K562 (cell line): ENCODE data around the gene RPN1. TPM values are rescaled to one million over a fixed set of nuclear protein-coding genes. Genes with fewer than 3 reads are reported as not detected.

Experiments
- ASH1L ChIP-seq: fragments of 450-650 bp; IDR thresholded peaks from 2 replicates; pipeline ENCODE4 v1.6.1; 2018; ENCODE audit warnings: borderline replicate concordance, mild to moderate bottlenecking, low read depth; ENCODE audit not compliant: partially characterized antibody
- CBX3 ChIP-seq, 2 experiments: IDR thresholded peaks; 1 replicate in 1 of 2; 2 replicates in 1 of 2; pipeline ENCODE4 v1.6.1; 2012; ENCODE audit warnings: inconsistent platforms in 2 of 2, low read length in 2 of 2, borderline replicate concordance in 1 of 2, control low read depth in 1 of 2
- CBX8 ChIP-seq: fragments of 200-600 bp; sonication (generic); IDR thresholded peaks from 2 replicates; pipeline ENCODE4 v1.6.1; 2012; ENCODE audit warnings: borderline replicate concordance, mixed run types, low read depth, mild to moderate bottlenecking, moderate library complexity, mixed read lengths, low read length, control low read depth, inconsistent platforms; ENCODE audit not compliant: poor library complexity, severe bottlenecking; ENCODE audit errors: extremely low read depth
- CREB5 ChIP-seq: fragments of 250-450 bp; sonication (Bioruptor Pico); IDR thresholded peaks from 2 replicates; pipeline ENCODE4 v1.5.0; 2020; ENCODE audit warnings: mild to moderate bottlenecking
- CSDE1 ChIP-seq, 2 experiments: fragments of 450-650 bp; IDR thresholded peaks; 2 replicates each; pipeline ENCODE4 v1.6.1; 2016; ENCODE audit warnings: mild to moderate bottlenecking in 1 of 2
- CTBP1 ChIP-seq: fragments of 450-650 bp; IDR thresholded peaks from 2 replicates; pipeline ENCODE4 v1.6.1; 2016; ENCODE audit warnings: borderline replicate concordance
- DDX20 ChIP-seq: fragments of 450-650 bp; IDR thresholded peaks from 2 replicates; pipeline ENCODE4 v1.6.1; 2016; ENCODE audit warnings: missing genetic modification characterization, low read depth, mild to moderate bottlenecking, missing compliant biosample characterization, moderate library complexity
- ILK ChIP-seq: fragments of 450-650 bp; IDR thresholded peaks from 2 replicates; pipeline ENCODE4 v1.6.1; 2016; ENCODE audit warnings: missing genetic modification characterization, low read depth, mild to moderate bottlenecking, missing compliant biosample characterization, moderate library complexity, borderline replicate concordance
- IRF1 ChIP-seq: sonication (generic); formaldehyde crosslinking; IDR thresholded peaks from 2 replicates; pipeline ENCODE4 v1.8.0; 2022; ENCODE audit warnings: missing genetic modification reagents, mild to moderate bottlenecking, borderline replicate concordance
- NR1H2 ChIP-seq: sonication (generic); formaldehyde crosslinking; IDR thresholded peaks from 2 replicates; pipeline ENCODE4 v1.4.0; 2020; ENCODE audit warnings: mild to moderate bottlenecking, missing genetic modification reagents
- PHF8 ChIP-seq: fragments of 200-600 bp; sonication (generic); IDR thresholded peaks from 2 replicates; pipeline ENCODE4 v1.6.1; 2012; ENCODE audit warnings: mixed run types, mild to moderate bottlenecking, inconsistent platforms, low read length, moderate library complexity, borderline replicate concordance
- POLR2G ChIP-seq: fragments of 200-400 bp; formaldehyde crosslinking; IDR thresholded peaks from 2 replicates; pipeline ENCODE4 v1.6.1; 2017; ENCODE audit warnings: low read depth, mild to moderate bottlenecking, antibody characterized with exemption, low read length, moderate library complexity
- RHOXF2B ChIP-seq: fragments of 250-450 bp; sonication (Bioruptor Pico); conservative IDR thresholded peaks from 2 replicates; pipeline ENCODE4 v1.5.1; 2021
- STAT5B ChIP-seq: fragments of 250-450 bp; sonication (Bioruptor Pico); IDR thresholded peaks from 2 replicates; pipeline ENCODE4 v1.8.0; 2021; ENCODE audit warnings: mild to moderate bottlenecking, inconsistent platforms
- TARDBP ChIP-seq: fragments of 450-650 bp; IDR thresholded peaks from 2 replicates; pipeline ENCODE4 v1.6.1; 2016
- ZNF3 ChIP-seq: fragments of 250-450 bp; sonication (Bioruptor Pico); IDR thresholded peaks from 2 replicates; pipeline ENCODE4 v1.5.0; 2021; ENCODE audit warnings: mild to moderate bottlenecking, moderate library complexity
- ZNF41 ChIP-seq: fragments of 250-450 bp; sonication (Bioruptor Pico); conservative IDR thresholded peaks from 2 replicates; pipeline ENCODE4 v1.4.0; 2020; ENCODE audit warnings: mild to moderate bottlenecking
- ZNF592 ChIP-seq: fragments of 450-650 bp; IDR thresholded peaks from 2 replicates; pipeline ENCODE4 v1.6.1; 2017; ENCODE audit warnings: antibody characterized with exemption, mild to moderate bottlenecking
- polyA plus RNA-seq, 8 experiments: library from polyadenylated mRNA; depleted of rRNA in 4 of 8; stranded (reverse) in 5 of 8; unstranded in 3 of 8; fragments of >200 nt; fragmentation: Nextera tagmentation in 2 of 8; fragmentation: Illumina TruSeq in 1 of 8; extraction: Ambion mirVana in 2 of 8; extraction: Trizol in 1 of 8; gene quantifications; 2 replicates each; pipeline versions ENCODE4 v1.2.1 to v1.2.3, GENCODE V29; 2011 to 2014; ENCODE audit warnings: inconsistent platforms in 1 of 8, missing spikeins in 1 of 8
- total RNA-seq, 7 experiments: library from RNA; depleted of rRNA in 6 of 7; stranded (reverse); fragments of >200 nt in 6 of 7; fragmentation: Illumina TruSeq in 2 of 7; extraction: Trizol in 2 of 7; gene quantifications; 2 replicates each; pipeline versions ENCODE4 v1.2.1 to v1.2.3, GENCODE V29; 2011 to 2021; ENCODE audit warnings: low replicate concordance in 1 of 7
- TF ChIP-seq, protein P1 (sequence below): sonication (generic); formaldehyde crosslinking; IDR thresholded peaks from 2 replicates; pipeline ENCODE4 v1.4.0; 2020; ENCODE audit warnings: mild to moderate bottlenecking, missing genetic modification reagents

The RPN1 gene
- total and polyA plus RNA-seq, 9 of the 15 experiments (the other 6 are each of a cell fraction or from before 2014, with no cell fraction given): 39.5 to 300 (median 148) TPM

- TF ChIP-seq NR1H2 (CRISPR knock-in tag): no peak
- TF ChIP-seq TARDBP: peak; percentile 89
- TF ChIP-seq CBX8: no peak
- 0 out of 4 replicates have a peak, but pooled peaks of 1 of the 2 experiments have one; percentile 52 for TF ChIP-seq CSDE1 (IDR thresholded peaks at IDR 0.05)
- TF ChIP-seq ZNF3: no peak
- peak; percentile 88 for TF ChIP-seq PHF8
- peak; percentile 85 for TF ChIP-seq ZNF592
- TF ChIP-seq IRF1 (CRISPR knock-in tag): no peak
- TF ChIP-seq POLR2G: peak; percentile 96
- no peak for TF ChIP-seq CREB5 (CRISPR knock-in tag)
- no peak for TF ChIP-seq RHOXF2B (CRISPR knock-in tag)
- no peak for TF ChIP-seq ASH1L
- peak; percentile 53; the same call in 1 of the 2 replicates for TF ChIP-seq CTBP1
- no peak for TF ChIP-seq ILK (tag)
- TF ChIP-seq DDX20 (tag): no peak
- no peak for TF ChIP-seq STAT5B
- TF ChIP-seq, protein P1, sequence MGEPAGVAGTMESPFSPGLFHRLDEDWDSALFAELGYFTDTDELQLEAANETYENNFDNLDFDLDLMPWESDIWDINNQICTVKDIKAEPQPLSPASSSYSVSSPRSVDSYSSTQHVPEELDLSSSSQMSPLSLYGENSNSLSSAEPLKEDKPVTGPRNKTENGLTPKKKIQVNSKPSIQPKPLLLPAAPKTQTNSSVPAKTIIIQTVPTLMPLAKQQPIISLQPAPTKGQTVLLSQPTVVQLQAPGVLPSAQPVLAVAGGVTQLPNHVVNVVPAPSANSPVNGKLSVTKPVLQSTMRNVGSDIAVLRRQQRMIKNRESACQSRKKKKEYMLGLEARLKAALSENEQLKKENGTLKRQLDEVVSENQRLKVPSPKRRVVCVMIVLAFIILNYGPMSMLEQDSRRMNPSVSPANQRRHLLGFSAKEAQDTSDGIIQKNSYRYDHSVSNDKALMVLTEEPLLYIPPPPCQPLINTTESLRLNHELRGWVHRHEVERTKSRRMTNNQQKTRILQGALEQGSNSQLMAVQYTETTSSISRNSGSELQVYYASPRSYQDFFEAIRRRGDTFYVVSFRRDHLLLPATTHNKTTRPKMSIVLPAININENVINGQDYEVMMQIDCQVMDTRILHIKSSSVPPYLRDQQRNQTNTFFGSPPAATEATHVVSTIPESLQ (CRISPR knock-in tag): no peak
- no peak for TF ChIP-seq ZNF41 (CRISPR knock-in tag)
- TF ChIP-seq CBX3 (IDR thresholded peaks at IDR 0.05; ENCODE audit: borderline replicate concordance in 1 of 2, low read length in 2 of 2): peak in 1 of 2 experiments; percentile 55; a peak in 1 of 3 replicates
Observed at GRCh38 chr3:128680603-128681368, 30.2 kb upstream of the RPN1 start (continued).
